ENCODE results near the gene NSUN2. TPM values are rescaled to one million over a fixed set of nuclear protein-coding genes. Genes with fewer than 3 reads are reported as not detected.

Gene NSUN2
- total RNA-seq, 1 experiment from 2014 or later = 90.7 TPM

DNA sequence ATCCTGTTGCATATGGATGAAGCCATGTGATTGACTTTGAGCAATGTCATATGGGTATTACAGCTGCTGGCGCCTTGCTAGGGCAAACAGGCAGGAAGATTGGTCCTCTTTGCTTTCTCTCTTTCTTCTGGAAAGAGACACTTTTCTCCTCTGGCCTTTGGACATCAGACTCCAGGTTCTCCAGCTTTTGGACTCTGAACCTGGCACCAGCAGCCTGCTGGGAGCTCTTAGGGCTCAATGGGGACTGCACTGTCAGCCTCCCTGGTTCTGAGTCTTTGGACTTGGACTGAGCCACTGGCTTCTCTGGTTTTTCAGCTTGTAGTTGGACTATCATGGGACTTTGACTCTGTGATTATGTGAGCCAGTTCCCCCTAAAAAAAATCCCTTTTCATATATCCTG lies 45.5 kb upstream of the NSUN2 start:
- H3K4me3 Mint-ChIP-seq (ENCODE audit: low read depth, unreplicated experiment) = no peak overlapping the region
- intact Hi-C loops (cut with micrococcal nuclease; ENCODE audit: unreplicated experiment) = no loop called here
- no peaks in the 10 kb centered on the region for H3K36me3 Mint-ChIP-seq (ENCODE audit: insufficient read depth, unreplicated experiment)
- no peaks in the 10 kb centered on the region for H3K27me3 Mint-ChIP-seq (ENCODE audit: unreplicated experiment)
- CTCF ChIA-PET = no interaction called here
- H3K27ac Mint-ChIP-seq (ENCODE audit: unreplicated experiment) = no peak overlapping the region
- H3K4me1 Mint-ChIP-seq (ENCODE audit: low read depth, unreplicated experiment) = no peaks in the 10 kb centered on the region
- DNase-seq = no peak
- TF ChIP-seq, protein P1, sequence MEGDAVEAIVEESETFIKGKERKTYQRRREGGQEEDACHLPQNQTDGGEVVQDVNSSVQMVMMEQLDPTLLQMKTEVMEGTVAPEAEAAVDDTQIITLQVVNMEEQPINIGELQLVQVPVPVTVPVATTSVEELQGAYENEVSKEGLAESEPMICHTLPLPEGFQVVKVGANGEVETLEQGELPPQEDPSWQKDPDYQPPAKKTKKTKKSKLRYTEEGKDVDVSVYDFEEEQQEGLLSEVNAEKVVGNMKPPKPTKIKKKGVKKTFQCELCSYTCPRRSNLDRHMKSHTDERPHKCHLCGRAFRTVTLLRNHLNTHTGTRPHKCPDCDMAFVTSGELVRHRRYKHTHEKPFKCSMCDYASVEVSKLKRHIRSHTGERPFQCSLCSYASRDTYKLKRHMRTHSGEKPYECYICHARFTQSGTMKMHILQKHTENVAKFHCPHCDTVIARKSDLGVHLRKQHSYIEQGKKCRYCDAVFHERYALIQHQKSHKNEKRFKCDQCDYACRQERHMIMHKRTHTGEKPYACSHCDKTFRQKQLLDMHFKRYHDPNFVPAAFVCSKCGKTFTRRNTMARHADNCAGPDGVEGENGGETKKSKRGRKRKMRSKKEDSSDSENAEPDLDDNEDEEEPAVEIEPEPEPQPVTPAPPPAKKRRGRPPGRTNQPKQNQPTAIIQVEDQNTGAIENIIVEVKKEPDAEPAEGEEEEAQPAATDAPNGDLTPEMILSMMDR (IDR thresholded peaks at IDR 0.05; ENCODE audit: unreplicated experiment) = no peak
- BruUV-seq (replicated peaks) = no TSS peak
- no peaks in the 10 kb centered on the region for H3K9me3 Mint-ChIP-seq (ENCODE audit: low read depth, unreplicated experiment)

DNA sequence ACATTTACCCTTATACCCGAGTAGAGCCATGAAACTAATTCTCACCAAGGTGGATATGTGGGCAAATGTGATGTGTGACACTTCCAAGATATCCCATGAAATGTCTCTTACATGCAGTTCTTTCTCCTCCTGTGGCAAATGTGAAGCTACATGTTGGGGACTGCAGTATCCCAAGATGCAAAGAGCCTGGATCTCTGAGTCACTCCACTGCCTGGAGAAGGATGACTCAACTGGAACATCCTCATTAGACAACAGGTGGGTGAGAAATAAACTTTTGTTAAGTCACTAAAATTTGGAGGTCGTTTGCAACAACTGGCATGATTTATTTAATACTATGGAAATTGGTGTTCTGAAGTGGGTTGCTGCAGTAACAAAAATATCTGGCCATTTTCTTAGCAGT lies 43.9 kb upstream of the NSUN2 start:
- Mint-ChIP-seq H3K27me3 (ENCODE audit: unreplicated experiment) (no peaks in the 10 kb centered on the region), H3K4me3 (ENCODE audit: low read depth, unreplicated experiment) (no peak overlapping the region), H3K9me3 (ENCODE audit: low read depth, unreplicated experiment) (no peaks in the 10 kb centered on the region), H3K27ac (ENCODE audit: unreplicated experiment) (no peak overlapping the region), H3K4me1 (ENCODE audit: low read depth, unreplicated experiment) (no peaks in the 10 kb centered on the region), H3K36me3 (ENCODE audit: insufficient read depth, unreplicated experiment) (no peaks in the 10 kb centered on the region)
- intact Hi-C loops (cut with micrococcal nuclease; ENCODE audit: unreplicated experiment) = no loop called here
- no TSS peak for BruUV-seq (replicated peaks)
- CTCF ChIA-PET = interaction anchor here (0.7 kb wide), 1 partner anchor 60 kb away, joined by 3 read pairs; no protein-coding TSS in a partner anchor
- TF ChIP-seq, protein P1 (IDR thresholded peaks at IDR 0.05; ENCODE audit: unreplicated experiment) = no peak
- no peak for DNase-seq

DNA sequence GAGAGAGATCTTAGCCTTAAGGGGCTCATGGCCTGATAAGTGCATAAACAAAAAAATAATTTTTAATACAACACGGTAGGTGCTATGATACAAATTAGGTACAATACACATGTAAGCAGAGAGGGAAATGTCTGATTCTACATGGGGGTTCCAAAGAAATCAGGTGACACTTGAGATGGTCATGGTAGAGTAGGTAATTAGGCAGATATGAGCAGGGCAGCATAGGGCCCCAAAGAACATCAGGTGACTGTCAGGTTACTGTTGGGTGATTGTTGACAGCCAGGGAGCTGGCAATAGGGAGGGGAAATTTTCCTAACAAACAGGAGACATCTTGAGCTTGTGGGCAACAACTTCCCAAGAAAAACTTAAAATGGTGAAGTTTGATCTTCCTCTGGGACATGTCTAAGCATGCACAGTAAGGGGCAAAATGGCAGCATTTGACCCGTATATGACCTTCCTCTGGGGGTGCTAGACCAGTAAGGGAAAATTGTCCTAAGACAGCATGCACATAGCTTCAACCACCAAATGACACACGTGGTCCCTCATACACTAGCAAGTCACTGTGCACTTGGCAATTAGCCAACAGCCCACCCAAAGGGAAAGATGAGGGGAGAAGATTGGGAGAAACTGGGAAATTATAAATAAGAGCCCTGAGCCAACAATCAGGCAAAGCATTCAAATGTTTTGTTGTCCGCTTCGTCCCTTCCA lies 43.1 kb upstream of the NSUN2 start:
- Mint-ChIP-seq H3K4me3 (ENCODE audit: low read depth, unreplicated experiment) (no peak overlapping the region), H3K9me3 (ENCODE audit: low read depth, unreplicated experiment) (no peaks in the 10 kb centered on the region), H3K36me3 (ENCODE audit: insufficient read depth, unreplicated experiment) (no peaks in the 10 kb centered on the region), H3K4me1 (ENCODE audit: low read depth, unreplicated experiment) (no peaks in the 10 kb centered on the region), H3K27me3 (ENCODE audit: unreplicated experiment) (no peaks in the 10 kb centered on the region), H3K27ac (ENCODE audit: unreplicated experiment) (no peak overlapping the region)
- intact Hi-C loops (cut with micrococcal nuclease; ENCODE audit: unreplicated experiment) = no loop called here
- TF ChIP-seq, protein P1 (IDR thresholded peaks at IDR 0.05; ENCODE audit: unreplicated experiment) = no peak
- CTCF ChIA-PET = no interaction called here
- no peak for DNase-seq
- BruUV-seq (replicated peaks) = no TSS peak

DNA sequence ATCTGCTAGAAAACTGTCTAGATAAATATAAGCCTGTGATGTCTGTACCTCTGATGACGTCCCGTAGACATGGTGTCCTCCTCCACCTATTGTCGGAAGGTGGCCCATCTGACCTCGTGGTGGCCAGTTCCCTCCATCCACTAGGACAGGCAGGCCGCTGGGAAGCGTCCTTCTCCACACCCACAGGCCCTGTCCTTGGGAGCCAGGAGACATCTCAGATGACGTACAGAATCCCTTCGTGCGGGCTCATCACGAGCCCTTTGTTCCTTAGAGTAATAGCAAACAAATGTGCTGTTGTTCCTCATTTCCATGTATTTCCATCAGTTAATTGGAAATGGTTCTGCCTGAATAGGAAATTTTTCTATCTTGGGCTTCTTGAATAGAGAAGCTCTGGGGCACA lies 42.0 kb upstream of the NSUN2 start:
- Mint-ChIP-seq H3K27ac (ENCODE audit: unreplicated experiment) (no peak overlapping the region), H3K27me3 (ENCODE audit: unreplicated experiment) (no peaks in the 10 kb centered on the region), H3K4me1 (ENCODE audit: low read depth, unreplicated experiment) (no peaks in the 10 kb centered on the region), H3K36me3 (ENCODE audit: insufficient read depth, unreplicated experiment) (no peaks in the 10 kb centered on the region), H3K4me3 (ENCODE audit: low read depth, unreplicated experiment) (no peak overlapping the region), H3K9me3 (ENCODE audit: low read depth, unreplicated experiment) (no peaks in the 10 kb centered on the region)
- BruUV-seq (replicated peaks) = no TSS peak
- no peak for DNase-seq
- CTCF ChIA-PET = no interaction called here
- intact Hi-C loops (cut with micrococcal nuclease; ENCODE audit: unreplicated experiment) = no loop called here
- TF ChIP-seq, protein P1 (IDR thresholded peaks at IDR 0.05; ENCODE audit: unreplicated experiment) = no peak
